Small intestine (tissue), 4 donors: ENCODE measurements around the gene SERHL2. TPM values are rescaled to one million over a fixed set of nuclear protein-coding genes. Genes with fewer than 3 reads are reported as not detected.

ENCODE experiments used
- polyA plus RNA-seq, 4 donors: library from polyadenylated mRNA; stranded (reverse) in 3 of 4; unstranded in 1 of 4; fragments of 200-250 nt in 3 of 4; fragments of 120-200 nt in 1 of 4; gene quantifications; one replicate each; pipeline versions ENCODE4 v1.2.1 to v1.2.3, GENCODE V29; 2013
- donor health status: healthy with polysubstance abuse.
- donor health status: Bipolar disorder and iron deficiency.
- donor health status: healthy.

The SERHL2 gene
- polyA plus RNA-seq, 4 donors: 0.89 to 4.1 (median 2.4) TPM

Other genes starting within 250 kb of the SERHL2 start
- gene NFAM1, start 121.6 kb upstream of the SERHL2 start, polyA plus RNA-seq: 1 to 10 TPM in 2 of 4 donors, under 1 TPM in 2; 0.22 to 1.9 (median 0.98) TPM
- gene RRP7A, start 34.2 kb upstream of the SERHL2 start, polyA plus RNA-seq: 10 to 100 TPM in 3 of 4 donors, 1 to 10 TPM in 1; 7.0 to 38.1 (median 17.7) TPM
- 10 to 100 TPM; 23.5 to 58.6 (median 32.4) TPM for gene POLDIP3, start 60.9 kb downstream of the SERHL2 start, polyA plus RNA-seq
- under 1 TPM in 2 of 4 donors, not detected in 2; 0.09 to 0.10 TPM for gene ATP5MGL, start 86.6 kb downstream of the SERHL2 start, polyA plus RNA-seq
- gene CYB5R3, start 95.4 kb downstream of the SERHL2 start, polyA plus RNA-seq: 100 to 1,000 TPM in 3 of 4 donors, 10 to 100 TPM in 1; 70.0 to 174 (median 118) TPM
- 10 to 100 TPM in 1 of 4 donors, 1 to 10 TPM in 3; 1.1 to 23.0 (median 2.4) TPM for gene A4GALT, start 166.9 kb downstream of the SERHL2 start, polyA plus RNA-seq